A549 (cell line): ENCODE results near the gene TSR3. TPM values are rescaled to one million over a fixed set of nuclear protein-coding genes. Genes with fewer than 3 reads are reported as not detected.

Experiments
- ATAC-seq, 2 experiments: fragments of 200-7000 bp in 1 of 2; fragments of >200 bp in 1 of 2; cut with Nextera tagmentation in 1 of 2; cut with Tn5 transposase in 1 of 2; 3 replicates each; pipeline versions ENCODE4 v1.8.0 to v1.9.1; 2018 to 2020; ENCODE audit warnings: mild to moderate bottlenecking in 1 of 2, moderate library complexity in 1 of 2
- CTCF ChIA-PET: fragments of 300-600 bp; sonication (Branson Sonifier 250); formaldehyde crosslinking; extraction: SDS; loops from one replicate; lab custom pipeline; 2021; ENCODE audit warnings: antibody characterized with exemption, inconsistent platforms; lab: Yijun Ruan, JAX
- POLR2A ChIA-PET: fragments of 350-600 bp; formaldehyde crosslinking; extraction: SDS; loops from one replicate; lab custom pipeline; 2021; ENCODE audit warnings: antibody characterized with exemption, inconsistent platforms; lab: Yijun Ruan, JAX
- DNase-seq, 2 experiments: peaks; one replicate each; pipeline versions ENCODE4 v3.0.0 to v3.0.0-alpha.2; 2011 to 2016; ENCODE audit warnings: low read depth in 1 of 2, low spot score in 1 of 2
- FAIRE-seq: peaks from 2 replicates; lab custom pipeline; 2011; peaks lifted over from hg19 to GRCh38; lab: Jason Lieb, UNC
- H3K27ac ChIP-seq, 2 experiments: fragments of >200 bp; sonication (Bioruptor Twin); formaldehyde crosslinking; 3 replicates each; pipeline ENCODE4 v1.5.1; 2016 to 2017
- H3K4me1 ChIP-seq: fragments of >200 bp; sonication (Bioruptor Twin); formaldehyde crosslinking; 3 replicates; pipeline ENCODE4 v1.6.1; 2016
- H3K4me2 ChIP-seq: fragments of >200 bp; sonication (Bioruptor Twin); formaldehyde crosslinking; 3 replicates; pipeline ENCODE4 v1.6.1; 2016
- H3K4me3 ChIP-seq: fragments of >200 bp; sonication (Bioruptor Twin); formaldehyde crosslinking; 3 replicates; pipeline ENCODE4 v1.5.1; 2016
- H3K9me3 ChIP-seq: fragments of >200 bp; sonication (Bioruptor Twin); formaldehyde crosslinking; 3 replicates; pipeline ENCODE4 v1.6.1; 2016
- CHD4 ChIP-seq: fragments of 200-600 bp; sonication (generic); IDR thresholded peaks from 2 replicates; pipeline ENCODE4 v1.6.1; 2016; ENCODE audit warnings: antibody characterized with exemption, mild to moderate bottlenecking, borderline replicate concordance
- EP300 ChIP-seq, 2 experiments: fragments of >200 bp; sonication (Bioruptor Twin); formaldehyde crosslinking; IDR thresholded peaks; 2 replicates in 1 of 2; 3 replicates in 1 of 2; pipeline ENCODE4 v1.6.1; 2016 to 2017
- FOSB ChIP-seq: fragments of 250-450 bp; sonication (Bioruptor Pico); IDR thresholded peaks from 2 replicates; pipeline ENCODE4 v1.5.0; 2020; ENCODE audit warnings: mild to moderate bottlenecking, moderate library complexity
- GATA3 ChIP-seq: IDR thresholded peaks from 2 replicates; pipeline ENCODE4 v1.6.1; 2012; ENCODE audit warnings: borderline replicate concordance
- HOXB13 ChIP-seq: fragments of 250-450 bp; sonication (Bioruptor Pico); IDR thresholded peaks from 2 replicates; pipeline ENCODE4 v1.5.0; 2020; ENCODE audit warnings: low read depth, mild to moderate bottlenecking, moderate library complexity
- HOXB5 ChIP-seq: fragments of 250-450 bp; sonication (Bioruptor Pico); IDR thresholded peaks from 2 replicates; pipeline ENCODE4 v1.5.0; 2020; ENCODE audit warnings: mild to moderate bottlenecking, moderate library complexity
- JUN ChIP-seq, 2 experiments: fragments of >200 bp; sonication (Bioruptor Twin); formaldehyde crosslinking; IDR thresholded peaks; 2 replicates in 1 of 2; 3 replicates in 1 of 2; pipeline ENCODE4 v1.6.1; 2016 to 2017
- JUNB ChIP-seq: fragments of >200 bp; sonication (Bioruptor Twin); formaldehyde crosslinking; IDR thresholded peaks from 2 replicates; pipeline ENCODE4 v1.6.1; 2016
- KDM1A ChIP-seq: fragments of 200-600 bp; sonication (generic); IDR thresholded peaks from 2 replicates; pipeline ENCODE4 v1.6.1; 2016; ENCODE audit warnings: low read depth, mild to moderate bottlenecking
- NFE2L2 ChIP-seq: fragments of 150-350 bp; conservative IDR thresholded peaks from 2 replicates; pipeline ENCODE4 v1.6.1; 2014; ENCODE audit warnings: low read length
- NR3C1 ChIP-seq: fragments of >200 bp; sonication (Bioruptor Twin); formaldehyde crosslinking; IDR thresholded peaks from 3 replicates; pipeline ENCODE4 v1.6.1; 2017
- PHF8 ChIP-seq: fragments of 200-600 bp; sonication (generic); IDR thresholded peaks from 2 replicates; pipeline ENCODE4 v1.6.1; 2016; ENCODE audit warnings: low read depth, mild to moderate bottlenecking, antibody characterized with exemption, moderate library complexity, borderline replicate concordance
- POLR2AphosphoS2 ChIP-seq: conservative IDR thresholded peaks from 2 replicates; pipeline ENCODE4 v1.6.1; 2012; ENCODE audit warnings: low read length, improper control_type of control experiment, inconsistent platforms
- RARB ChIP-seq: fragments of 250-450 bp; sonication (Bioruptor Pico); IDR thresholded peaks from 2 replicates; pipeline ENCODE4 v1.8.0; 2021; ENCODE audit warnings: mild to moderate bottlenecking, moderate library complexity
- SMC3 ChIP-seq: fragments of >200 bp; sonication (Bioruptor Twin); formaldehyde crosslinking; IDR thresholded peaks from 3 replicates; pipeline ENCODE4 v1.6.1; 2018; ENCODE audit warnings: inconsistent platforms
- SREBF2 ChIP-seq: fragments of 450-650 bp; IDR thresholded peaks from 2 replicates; pipeline ENCODE4 v1.6.1; 2014; ENCODE audit warnings: mild to moderate bottlenecking, moderate library complexity
- ZC3H11A ChIP-seq: fragments of 450-650 bp; IDR thresholded peaks from 2 replicates; pipeline ENCODE4 v1.6.1; 2014; ENCODE audit warnings: antibody characterized with exemption, mild to moderate bottlenecking
- ZFP36 ChIP-seq: fragments of 450-650 bp; IDR thresholded peaks from 2 replicates; pipeline ENCODE4 v1.6.1; 2014; ENCODE audit warnings: borderline replicate concordance; ENCODE audit not compliant: partially characterized antibody
- WGBS: methylation state at CpG from one replicate; pipeline ENCODE4 v1.1.6; 2017; ENCODE audit errors: missing lambda C conversion rate; 5-methylcytosine and 5-hydroxymethylcytosine counted together
- polyA plus RNA-seq, 4 experiments: library from polyadenylated mRNA; depleted of rRNA in 3 of 4; stranded (reverse); fragments of >200 nt; fragmentation: RNase III in 1 of 4; extraction: RNeasy Plus Mini Kit Qiagen cat#74134 plus additional on column Dnase treatment in 1 of 4; gene quantifications; 2 replicates in 3 of 4; 3 replicates in 1 of 4; pipeline ENCODE4 v1.2.3, GENCODE V29; 2011 to 2017
- TF ChIP-seq, protein P1 (sequence below): fragments of >200 bp; sonication (Bioruptor Twin); formaldehyde crosslinking; IDR thresholded peaks from 3 replicates; pipeline ENCODE4 v1.6.1; 2016
- TF ChIP-seq, protein P2 (sequence below): fragments of 200-600 bp; sonication (generic); IDR thresholded peaks from 2 replicates; pipeline ENCODE4 v1.6.1; 2016; ENCODE audit warnings: antibody characterized with exemption, mild to moderate bottlenecking, moderate library complexity
- TF ChIP-seq, protein P3 (sequence below): fragments of >200 bp; sonication (Bioruptor Twin); formaldehyde crosslinking; IDR thresholded peaks from 3 replicates; pipeline ENCODE4 v1.5.1; 2016
- TF ChIP-seq, protein P4 (sequence below): fragments of 250-450 bp; sonication (Bioruptor Pico); IDR thresholded peaks from 2 replicates; pipeline ENCODE4 v1.5.0; 2021; ENCODE audit warnings: mild to moderate bottlenecking, moderate library complexity, borderline replicate concordance

The TSR3 gene
- polyA plus RNA-seq, 2 of the 4 experiments (the other 2 are of a cell fraction), result 32.6 to 52.3 TPM

DNA sequence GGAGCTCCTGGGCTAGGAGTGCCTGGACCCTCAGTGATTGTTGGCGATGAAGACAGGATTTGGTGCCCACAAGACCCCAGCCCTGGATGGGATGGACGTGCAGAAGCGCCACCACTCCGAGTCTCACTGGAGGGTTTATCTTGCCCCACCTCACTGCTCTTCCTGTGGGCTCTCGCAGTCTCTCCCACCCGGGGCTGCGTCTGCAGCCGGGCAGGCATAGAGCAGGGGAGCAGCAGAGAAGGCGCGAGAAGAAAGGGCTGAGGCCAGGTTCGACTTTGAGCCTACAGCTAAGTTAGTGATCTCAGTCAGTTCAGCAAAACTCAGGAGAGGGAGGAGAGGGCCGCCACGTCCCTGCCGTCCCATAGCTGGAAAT is 35.7 kb downstream of the TSR3 start:
- ChIA-PET POLR2A (no interaction called here), CTCF (interaction anchor here (0.6 to 3.0 kb wide), 7 partner anchors 11 to 54 kb away, joined by 3 to 17 read pairs (median 3); no protein-coding TSS in a partner anchor)
- Histone ChIP-seq H3K4me1 (peaks cover 16% of the 10 kb centered on the region), H3K4me2 (no peak overlapping the region), H3K27ac (no peak overlapping the region), H3K9me3 (no peaks in the 10 kb centered on the region), H3K4me3 (no peak overlapping the region)
- 93% methylated on average over 13 of the region's 14 CpGs for WGBS
- no peak for ATAC-seq
- no peak for TF ChIP-seq SREBF2
- no peak for TF ChIP-seq FOSB (CRISPR knock-in tag)
- no peak for TF ChIP-seq ZC3H11A
- TF ChIP-seq RARB (CRISPR knock-in tag), result no peak
- no peak for TF ChIP-seq HOXB5 (CRISPR knock-in tag)
- TF ChIP-seq NFE2L2, result no peak
- TF ChIP-seq PHF8, result no peak
- TF ChIP-seq, protein P1, sequence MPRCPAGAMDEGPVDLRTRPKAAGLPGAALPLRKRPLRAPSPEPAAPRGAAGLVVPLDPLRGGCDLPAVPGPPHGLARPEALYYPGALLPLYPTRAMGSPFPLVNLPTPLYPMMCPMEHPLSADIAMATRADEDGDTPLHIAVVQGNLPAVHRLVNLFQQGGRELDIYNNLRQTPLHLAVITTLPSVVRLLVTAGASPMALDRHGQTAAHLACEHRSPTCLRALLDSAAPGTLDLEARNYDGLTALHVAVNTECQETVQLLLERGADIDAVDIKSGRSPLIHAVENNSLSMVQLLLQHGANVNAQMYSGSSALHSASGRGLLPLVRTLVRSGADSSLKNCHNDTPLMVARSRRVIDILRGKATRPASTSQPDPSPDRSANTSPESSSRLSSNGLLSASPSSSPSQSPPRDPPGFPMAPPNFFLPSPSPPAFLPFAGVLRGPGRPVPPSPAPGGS, result no peak
- TF ChIP-seq EP300 (IDR thresholded peaks at IDR 0.05), result no peak
- no peak for TF ChIP-seq GATA3
- no peak for TF ChIP-seq KDM1A
- TF ChIP-seq ZFP36, result no peak
- FAIRE-seq, result no peak
- no peak for DNase-seq

DNA sequence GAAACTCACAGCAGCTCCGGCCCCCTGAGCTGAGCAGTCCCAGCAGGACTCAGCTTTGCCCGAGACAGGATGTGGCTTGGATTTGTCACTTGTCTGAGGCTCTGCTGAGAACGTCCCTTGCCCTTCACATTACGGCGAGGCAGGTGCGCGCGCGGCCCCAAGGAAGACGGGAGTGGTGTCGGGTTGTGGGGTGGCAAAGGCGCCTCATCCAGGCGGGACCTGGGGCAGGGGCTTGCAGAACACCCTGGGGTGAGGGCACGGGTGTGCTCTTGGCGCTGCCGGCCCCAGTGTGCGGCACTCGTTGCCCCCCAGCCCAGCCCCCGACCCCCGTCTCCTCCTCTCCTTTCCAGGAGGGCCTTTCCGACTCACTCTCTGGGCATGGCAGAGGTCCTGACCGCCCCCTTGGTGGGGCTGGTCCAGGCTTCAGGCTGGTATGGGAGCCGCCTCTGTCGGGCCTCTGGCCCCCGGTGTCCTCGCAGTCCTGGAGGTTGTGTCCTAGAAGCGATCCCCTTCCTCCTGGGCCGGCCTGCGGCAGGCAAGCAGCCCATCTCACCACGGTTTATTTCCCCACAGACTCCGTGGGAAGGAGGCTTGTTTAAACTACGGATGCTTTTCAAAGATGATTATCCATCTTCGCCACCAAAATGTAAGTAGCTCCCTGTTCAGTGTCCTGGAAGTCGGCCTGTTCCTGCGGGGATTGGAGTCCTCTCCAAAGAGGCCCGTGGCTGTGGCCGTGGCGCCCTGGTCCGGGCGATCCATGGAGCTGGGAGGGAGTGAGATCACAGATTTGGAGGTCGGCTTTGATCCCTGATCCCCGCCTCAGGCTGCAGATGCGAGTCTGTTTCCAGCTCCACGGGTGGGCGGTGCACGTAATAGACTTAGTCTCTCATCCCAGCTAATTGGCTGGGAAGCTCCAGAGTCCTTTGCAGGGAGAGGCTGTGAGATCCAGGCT is 36.3 kb downstream of the TSR3 start:
- POLR2A ChIA-PET, result no interaction called here
- peaks cover 19% of the 10 kb centered on the region for H3K4me1 ChIP-seq
- ATAC-seq (no peak), DNase-seq (no peak), FAIRE-seq (no peak)
- TF ChIP-seq JUNB (no peak), JUN (IDR thresholded peaks at IDR 0.05) (no peak), POLR2AphosphoS2 (no peak), NR3C1 (no peak), CHD4 (no peak), HOXB13 (CRISPR knock-in tag) (no peak), SMC3 (no peak)
- TF ChIP-seq, protein P2, sequence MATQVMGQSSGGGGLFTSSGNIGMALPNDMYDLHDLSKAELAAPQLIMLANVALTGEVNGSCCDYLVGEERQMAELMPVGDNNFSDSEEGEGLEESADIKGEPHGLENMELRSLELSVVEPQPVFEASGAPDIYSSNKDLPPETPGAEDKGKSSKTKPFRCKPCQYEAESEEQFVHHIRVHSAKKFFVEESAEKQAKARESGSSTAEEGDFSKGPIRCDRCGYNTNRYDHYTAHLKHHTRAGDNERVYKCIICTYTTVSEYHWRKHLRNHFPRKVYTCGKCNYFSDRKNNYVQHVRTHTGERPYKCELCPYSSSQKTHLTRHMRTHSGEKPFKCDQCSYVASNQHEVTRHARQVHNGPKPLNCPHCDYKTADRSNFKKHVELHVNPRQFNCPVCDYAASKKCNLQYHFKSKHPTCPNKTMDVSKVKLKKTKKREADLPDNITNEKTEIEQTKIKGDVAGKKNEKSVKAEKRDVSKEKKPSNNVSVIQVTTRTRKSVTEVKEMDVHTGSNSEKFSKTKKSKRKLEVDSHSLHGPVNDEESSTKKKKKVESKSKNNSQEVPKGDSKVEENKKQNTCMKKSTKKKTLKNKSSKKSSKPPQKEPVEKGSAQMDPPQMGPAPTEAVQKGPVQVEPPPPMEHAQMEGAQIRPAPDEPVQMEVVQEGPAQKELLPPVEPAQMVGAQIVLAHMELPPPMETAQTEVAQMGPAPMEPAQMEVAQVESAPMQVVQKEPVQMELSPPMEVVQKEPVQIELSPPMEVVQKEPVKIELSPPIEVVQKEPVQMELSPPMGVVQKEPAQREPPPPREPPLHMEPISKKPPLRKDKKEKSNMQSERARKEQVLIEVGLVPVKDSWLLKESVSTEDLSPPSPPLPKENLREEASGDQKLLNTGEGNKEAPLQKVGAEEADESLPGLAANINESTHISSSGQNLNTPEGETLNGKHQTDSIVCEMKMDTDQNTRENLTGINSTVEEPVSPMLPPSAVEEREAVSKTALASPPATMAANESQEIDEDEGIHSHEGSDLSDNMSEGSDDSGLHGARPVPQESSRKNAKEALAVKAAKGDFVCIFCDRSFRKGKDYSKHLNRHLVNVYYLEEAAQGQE, result no peak
- TF ChIP-seq, protein P3, sequence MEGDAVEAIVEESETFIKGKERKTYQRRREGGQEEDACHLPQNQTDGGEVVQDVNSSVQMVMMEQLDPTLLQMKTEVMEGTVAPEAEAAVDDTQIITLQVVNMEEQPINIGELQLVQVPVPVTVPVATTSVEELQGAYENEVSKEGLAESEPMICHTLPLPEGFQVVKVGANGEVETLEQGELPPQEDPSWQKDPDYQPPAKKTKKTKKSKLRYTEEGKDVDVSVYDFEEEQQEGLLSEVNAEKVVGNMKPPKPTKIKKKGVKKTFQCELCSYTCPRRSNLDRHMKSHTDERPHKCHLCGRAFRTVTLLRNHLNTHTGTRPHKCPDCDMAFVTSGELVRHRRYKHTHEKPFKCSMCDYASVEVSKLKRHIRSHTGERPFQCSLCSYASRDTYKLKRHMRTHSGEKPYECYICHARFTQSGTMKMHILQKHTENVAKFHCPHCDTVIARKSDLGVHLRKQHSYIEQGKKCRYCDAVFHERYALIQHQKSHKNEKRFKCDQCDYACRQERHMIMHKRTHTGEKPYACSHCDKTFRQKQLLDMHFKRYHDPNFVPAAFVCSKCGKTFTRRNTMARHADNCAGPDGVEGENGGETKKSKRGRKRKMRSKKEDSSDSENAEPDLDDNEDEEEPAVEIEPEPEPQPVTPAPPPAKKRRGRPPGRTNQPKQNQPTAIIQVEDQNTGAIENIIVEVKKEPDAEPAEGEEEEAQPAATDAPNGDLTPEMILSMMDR, result no peak
- TF ChIP-seq, protein P4, sequence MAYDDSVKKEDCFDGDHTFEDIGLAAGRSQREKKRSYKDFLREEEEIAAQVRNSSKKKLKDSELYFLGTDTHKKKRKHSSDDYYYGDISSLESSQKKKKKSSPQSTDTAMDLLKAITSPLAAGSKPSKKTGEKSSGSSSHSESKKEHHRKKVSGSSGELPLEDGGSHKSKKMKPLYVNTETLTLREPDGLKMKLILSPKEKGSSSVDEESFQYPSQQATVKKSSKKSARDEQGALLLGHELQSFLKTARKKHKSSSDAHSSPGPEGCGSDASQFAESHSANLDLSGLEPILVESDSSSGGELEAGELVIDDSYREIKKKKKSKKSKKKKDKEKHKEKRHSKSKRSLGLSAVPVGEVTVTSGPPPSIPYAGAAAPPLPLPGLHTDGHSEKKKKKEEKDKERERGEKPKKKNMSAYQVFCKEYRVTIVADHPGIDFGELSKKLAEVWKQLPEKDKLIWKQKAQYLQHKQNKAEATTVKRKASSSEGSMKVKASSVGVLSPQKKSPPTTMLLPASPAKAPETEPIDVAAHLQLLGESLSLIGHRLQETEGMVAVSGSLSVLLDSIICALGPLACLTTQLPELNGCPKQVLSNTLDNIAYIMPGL (CRISPR knock-in tag), result no peak
- no peak overlapping the region for H3K4me3 ChIP-seq
- H3K4me2 ChIP-seq, result no peak overlapping the region
- WGBS, result 91% methylated on average over 39 of the region's 46 CpGs
- CTCF ChIA-PET, result interaction anchor here (0.6 to 4.8 kb wide), 7 partner anchors 11 to 54 kb away, joined by 3 to 22 read pairs (median 3); no protein-coding TSS in a partner anchor
- no peak overlapping the region for H3K27ac ChIP-seq
- H3K9me3 ChIP-seq, result no peaks in the 10 kb centered on the region
